RWPE2 (cell line): ENCODE data around the gene LRMDA.

Experiments
- ATAC-seq: fragments of 200-7000 bp; cut with Tn5 transposase; 3 replicates; pipeline ENCODE4 v1.9.1; 2021; ENCODE audit warnings: low read depth
- DNase-seq: peaks from one replicate; pipeline ENCODE4 v3.0.0-alpha.2; 2020; ENCODE audit warnings: low spot score
- H3K27ac ChIP-seq: fragments of 450-650 bp; 2 replicates; pipeline ENCODE4 v1.5.1; 2017; ENCODE audit warnings: mild to moderate bottlenecking; ENCODE audit not compliant: poor library complexity, severe bottlenecking
- H3K27me3 ChIP-seq: fragments of 250-450 bp; sonication (Bioruptor Pico); 2 replicates; pipeline ENCODE4 v1.5.1; 2021; ENCODE audit warnings: mild to moderate bottlenecking, moderate library complexity; ENCODE audit not compliant: insufficient read depth, poor library complexity, severe bottlenecking
- H3K36me3 ChIP-seq: fragments of 250-450 bp; sonication (Bioruptor Pico); 2 replicates; pipeline ENCODE4 v1.5.1; 2020; ENCODE audit warnings: low read depth, mild to moderate bottlenecking, moderate library complexity
- H3K4me1 ChIP-seq: fragments of 250-450 bp; sonication (Bioruptor Pico); 2 replicates; pipeline ENCODE4 v1.5.1; 2021; ENCODE audit warnings: mild to moderate bottlenecking, moderate library complexity; ENCODE audit not compliant: insufficient read depth, poor library complexity, severe bottlenecking
- H3K4me3 ChIP-seq: fragments of 250-450 bp; sonication (Bioruptor Pico); 2 replicates; pipeline ENCODE4 v1.5.1; 2021; ENCODE audit warnings: mild to moderate bottlenecking, moderate library complexity; ENCODE audit not compliant: severe bottlenecking
- H3K9me3 ChIP-seq: fragments of 250-450 bp; sonication (Bioruptor Pico); 2 replicates; pipeline ENCODE4 v1.5.1; 2021; ENCODE audit warnings: mild to moderate bottlenecking, moderate library complexity; ENCODE audit not compliant: severe bottlenecking
- TF ChIP-seq, protein P1 (sequence below): fragments of 450-650 bp; IDR thresholded peaks from one replicate; pipeline ENCODE4 v1.5.1; 2017; ENCODE audit warnings: mild to moderate bottlenecking, moderate library complexity; ENCODE audit not compliant: poor library complexity, severe bottlenecking

LRMDA gene

DNA sequence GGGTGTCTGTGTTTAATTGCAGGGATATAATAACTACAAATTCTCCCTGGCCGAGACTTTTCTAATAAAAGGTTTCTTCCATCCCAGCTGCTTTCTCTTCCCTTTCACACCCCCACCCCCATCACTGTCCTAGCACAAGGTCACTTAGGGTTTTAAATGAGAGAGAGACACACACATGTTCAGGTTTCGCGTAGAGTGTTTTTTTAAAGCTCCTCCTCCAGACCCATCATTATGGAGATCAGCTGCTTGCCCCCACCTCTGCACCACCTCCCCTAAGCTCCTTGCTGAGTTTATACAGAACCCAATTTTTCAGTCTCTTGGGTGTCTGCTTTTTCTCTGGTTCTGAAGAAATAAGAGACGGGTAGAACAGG is 18.6 kb downstream of the LRMDA start:
- ATAC-seq: no peak
- TF ChIP-seq, protein P1, sequence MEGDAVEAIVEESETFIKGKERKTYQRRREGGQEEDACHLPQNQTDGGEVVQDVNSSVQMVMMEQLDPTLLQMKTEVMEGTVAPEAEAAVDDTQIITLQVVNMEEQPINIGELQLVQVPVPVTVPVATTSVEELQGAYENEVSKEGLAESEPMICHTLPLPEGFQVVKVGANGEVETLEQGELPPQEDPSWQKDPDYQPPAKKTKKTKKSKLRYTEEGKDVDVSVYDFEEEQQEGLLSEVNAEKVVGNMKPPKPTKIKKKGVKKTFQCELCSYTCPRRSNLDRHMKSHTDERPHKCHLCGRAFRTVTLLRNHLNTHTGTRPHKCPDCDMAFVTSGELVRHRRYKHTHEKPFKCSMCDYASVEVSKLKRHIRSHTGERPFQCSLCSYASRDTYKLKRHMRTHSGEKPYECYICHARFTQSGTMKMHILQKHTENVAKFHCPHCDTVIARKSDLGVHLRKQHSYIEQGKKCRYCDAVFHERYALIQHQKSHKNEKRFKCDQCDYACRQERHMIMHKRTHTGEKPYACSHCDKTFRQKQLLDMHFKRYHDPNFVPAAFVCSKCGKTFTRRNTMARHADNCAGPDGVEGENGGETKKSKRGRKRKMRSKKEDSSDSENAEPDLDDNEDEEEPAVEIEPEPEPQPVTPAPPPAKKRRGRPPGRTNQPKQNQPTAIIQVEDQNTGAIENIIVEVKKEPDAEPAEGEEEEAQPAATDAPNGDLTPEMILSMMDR: no peak
- no peak overlapping the region for H3K4me3 ChIP-seq

DNA sequence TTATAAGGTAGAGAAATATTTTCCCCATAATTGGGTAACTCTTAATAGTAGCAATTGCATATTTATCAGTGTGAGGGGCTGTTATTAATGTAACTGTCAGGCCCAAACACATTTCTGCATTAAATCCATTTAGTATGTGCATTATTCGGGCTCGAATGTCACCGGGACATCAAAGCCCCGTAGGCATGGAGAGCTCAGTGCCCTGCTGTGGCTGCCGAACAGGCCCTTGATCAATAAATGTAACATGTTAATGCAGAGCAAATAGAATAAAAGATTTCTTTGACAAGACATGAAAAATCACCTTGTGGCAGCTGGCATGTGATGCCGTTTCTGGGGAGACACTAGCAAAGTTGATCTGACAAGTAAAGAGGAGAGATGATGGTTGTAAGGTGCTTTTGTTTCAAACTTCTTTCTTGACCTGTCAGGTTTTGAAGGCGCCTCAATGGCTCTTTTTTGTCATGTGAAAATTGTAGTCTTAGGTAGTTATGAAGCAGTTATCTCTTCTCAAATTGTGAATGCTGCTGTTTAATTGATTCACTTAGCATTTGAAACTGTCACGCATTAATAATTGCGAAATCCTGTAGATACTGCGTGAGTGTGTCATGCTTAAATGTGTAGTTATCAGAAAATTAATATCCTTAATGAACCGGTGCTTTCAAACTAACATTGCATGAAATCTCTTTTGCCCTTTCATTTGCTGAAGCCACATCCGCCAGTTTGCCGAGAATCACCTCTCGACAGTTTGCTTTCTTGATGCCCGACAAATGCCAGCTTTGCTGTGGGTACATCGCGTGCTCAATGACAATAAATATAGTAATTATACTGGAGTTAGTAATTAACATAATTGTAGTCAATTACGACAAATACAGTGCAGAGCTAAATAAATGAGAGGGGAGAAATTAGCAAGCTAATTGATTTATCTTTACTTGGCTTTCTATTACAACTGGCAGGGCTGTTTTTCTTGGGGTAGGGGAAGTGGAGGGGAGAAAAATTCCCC is 19.5 kb downstream of the LRMDA start:
- Histone ChIP-seq H3K36me3 (no peaks in the 10 kb centered on the region), H3K4me3 (no peak overlapping the region), H3K4me1 (no peaks in the 10 kb centered on the region), H3K9me3 (no peaks in the 10 kb centered on the region), H3K27me3 (no peaks in the 10 kb centered on the region), H3K27ac (no peak overlapping the region)
- TF ChIP-seq, protein P1: no peak
- ATAC-seq: no peak
- DNase-seq: no peak

More for the DNA sequence above, 18.6 kb downstream of the LRMDA start:
- no peaks in the 10 kb centered on the region for H3K4me1 ChIP-seq
- no peaks in the 10 kb centered on the region for H3K27me3 ChIP-seq
- no peaks in the 10 kb centered on the region for H3K9me3 ChIP-seq
- H3K27ac ChIP-seq: no peak overlapping the region
- no peak for DNase-seq
- no peaks in the 10 kb centered on the region for H3K36me3 ChIP-seq

DNA sequence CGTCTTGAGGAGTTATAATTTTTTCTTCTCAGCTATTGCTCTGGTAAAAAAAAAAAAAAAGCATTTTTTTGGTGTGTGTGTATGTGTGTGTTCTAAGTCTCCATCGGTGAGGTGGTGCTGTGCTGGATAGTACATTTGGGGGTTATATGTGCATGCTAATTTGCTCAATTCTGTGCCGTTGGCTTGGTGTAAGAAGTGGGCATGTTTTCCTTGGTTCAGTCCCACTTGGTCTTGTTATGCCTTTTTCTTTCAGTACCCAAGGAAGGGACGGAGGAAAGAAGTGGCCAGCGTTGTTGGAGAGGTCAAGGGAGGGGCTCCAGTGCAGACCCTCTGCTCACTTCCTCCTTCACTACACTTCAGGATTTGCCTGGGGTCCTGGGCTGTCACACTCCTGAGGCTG is 20.4 kb downstream of the LRMDA start:
- no peaks in the 10 kb centered on the region for H3K36me3 ChIP-seq
- no peaks in the 10 kb centered on the region for H3K4me1 ChIP-seq
- ATAC-seq: no peak
- H3K27me3 ChIP-seq: no peaks in the 10 kb centered on the region
- no peak for DNase-seq
- TF ChIP-seq, protein P1: no peak
- no peaks in the 10 kb centered on the region for H3K9me3 ChIP-seq
- no peak overlapping the region for H3K4me3 ChIP-seq
- H3K27ac ChIP-seq: no peak overlapping the region

DNA sequence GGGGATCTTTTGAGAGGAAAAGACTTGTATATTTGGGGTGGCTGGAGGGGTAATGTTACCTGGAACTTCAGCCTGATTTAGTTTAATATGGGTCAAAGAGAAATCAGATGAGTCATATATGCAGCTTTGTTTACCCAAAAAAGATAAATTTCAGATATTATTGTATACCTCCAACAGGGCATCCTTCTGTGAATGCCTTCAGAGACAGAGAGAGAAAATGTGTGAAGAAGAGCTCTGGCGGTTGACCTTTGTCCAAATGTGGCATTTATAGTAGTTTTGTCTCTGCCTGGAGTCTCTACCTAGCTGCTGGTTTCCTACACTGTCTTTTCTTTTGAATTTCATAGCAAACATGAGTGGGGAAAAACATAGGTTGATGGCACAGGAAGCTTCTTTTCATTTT is 21.6 kb downstream of the LRMDA start:
- Histone ChIP-seq H3K36me3 (no peaks in the 10 kb centered on the region), H3K9me3 (no peaks in the 10 kb centered on the region), H3K4me1 (no peaks in the 10 kb centered on the region), H3K27me3 (no peaks in the 10 kb centered on the region), H3K4me3 (no peak overlapping the region), H3K27ac (no peak overlapping the region)
- ATAC-seq (no peak), DNase-seq (no peak)
- TF ChIP-seq, protein P1: no peak

DNA sequence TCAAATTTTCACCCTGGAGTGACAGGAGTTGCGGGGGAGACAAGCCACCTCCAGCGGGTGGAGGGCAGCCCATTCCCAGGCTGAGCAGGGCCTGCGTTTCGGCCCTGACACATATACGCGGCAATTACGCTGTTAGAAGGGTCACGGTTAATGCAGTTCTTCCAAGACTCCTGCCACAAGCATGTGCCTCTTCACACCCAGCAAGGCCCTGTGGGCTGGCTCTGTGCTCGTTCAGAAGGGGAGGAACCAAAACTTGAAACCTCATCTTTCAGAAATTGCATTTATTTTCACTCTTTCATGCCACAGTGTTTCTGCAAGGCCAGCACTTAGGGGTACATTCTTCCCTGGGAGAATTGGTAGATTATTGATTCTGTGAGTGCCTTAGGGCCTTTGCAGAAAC is 24.7 kb downstream of the LRMDA start:
- TF ChIP-seq, protein P1: no peak
- Histone ChIP-seq H3K27ac (no peak overlapping the region), H3K4me1 (no peaks in the 10 kb centered on the region), H3K36me3 (no peaks in the 10 kb centered on the region), H3K9me3 (no peaks in the 10 kb centered on the region), H3K27me3 (no peaks in the 10 kb centered on the region), H3K4me3 (no peak overlapping the region)
- DNase-seq: no peak
- no peak for ATAC-seq
